A673 (cell line): ENCODE data around the gene NUDT15. TPM values are rescaled to one million over a fixed set of nuclear protein-coding genes. Genes with fewer than 3 reads are reported as not detected.
"Not testable (repeated sequence)": the region's sequence is repeated elsewhere in the genome, so short reads cannot be mapped to it uniquely, and the experiment has no call there.

Experiments used
- BruUV-seq: library from RNA; stranded (reverse); fragments of 400-500 nt; replicated peaks from 2 replicates; lab custom pipeline; 2021; lab: Mats Ljungman, UMichigan
- CTCF ChIA-PET: fragments of 300-600 bp; sonication (Branson Sonifier 250); formaldehyde crosslinking; loops from one replicate; lab custom pipeline; 2022; ENCODE audit warnings: antibody characterized with exemption; lab: Charles Lee
- POLR2A ChIA-PET: fragments of 300-600 bp; sonication (Branson Sonifier 250); formaldehyde crosslinking; loops from one replicate; lab custom pipeline; 2022; ENCODE audit warnings: antibody characterized with exemption; ENCODE audit not compliant: low non-redundant PET; lab: Charles Lee
- DNase-seq: peaks from one replicate; pipeline ENCODE4 v3.0.0-alpha.2; 2015; ENCODE audit warnings: low spot score
- H3K27ac ChIP-seq: fragments of 200-600 bp; sonication (generic); 2 replicates; pipeline ENCODE4 v1.5.1; 2016; ENCODE audit warnings: mixed run types, low read depth, mild to moderate bottlenecking, mixed read lengths, antibody characterized with exemption, low read length; ENCODE audit not compliant: poor library complexity, severe bottlenecking
- H3K27me3 ChIP-seq: fragments of 200-600 bp; sonication (generic); replicated peaks from 2 replicates; pipeline ENCODE4 v1.6.1; 2017; ENCODE audit warnings: mixed run types, low read depth, mild to moderate bottlenecking, mixed read lengths, antibody characterized with exemption, low read length; ENCODE audit not compliant: insufficient read depth, poor library complexity
- H3K36me3 ChIP-seq: fragments of 200-600 bp; sonication (generic); 2 replicates; pipeline ENCODE4 v1.6.1; 2016; ENCODE audit warnings: mixed run types, mild to moderate bottlenecking, mixed read lengths, antibody characterized with exemption, low read length; ENCODE audit not compliant: insufficient read depth, poor library complexity, severe bottlenecking
- H3K4me1 ChIP-seq: fragments of 200-600 bp; sonication (generic); 2 replicates; pipeline ENCODE4 v1.6.1; 2017; ENCODE audit warnings: mixed run types, mild to moderate bottlenecking, mixed read lengths, antibody characterized with exemption, low read length; ENCODE audit not compliant: insufficient read depth, poor library complexity, severe bottlenecking
- H3K4me3 ChIP-seq: fragments of 200-600 bp; sonication (generic); 2 replicates; pipeline ENCODE4 v1.5.1; 2016; ENCODE audit warnings: low read depth, mixed run types, mild to moderate bottlenecking, mixed read lengths, low read length; ENCODE audit not compliant: poor library complexity, severe bottlenecking
- H3K9me3 ChIP-seq: fragments of 200-600 bp; sonication (generic); 2 replicates; pipeline ENCODE4 v1.6.1; 2016; ENCODE audit warnings: mixed run types, low read depth, mild to moderate bottlenecking, mixed read lengths, antibody characterized with exemption, low read length; ENCODE audit not compliant: poor library complexity, severe bottlenecking
- EZH2 ChIP-seq: fragments of 200-600 bp; sonication (generic); IDR thresholded peaks from 2 replicates; pipeline ENCODE4 v1.6.1; 2017; ENCODE audit warnings: borderline replicate concordance, low read depth, mild to moderate bottlenecking, mixed read lengths, antibody characterized with exemption, low read length; ENCODE audit not compliant: poor library complexity, severe bottlenecking
- intact Hi-C: fragments of 100-400 bp; cut with micrococcal nuclease; formaldehyde crosslinking; loops from one replicate; pipeline ENCODE4 v1.10.0; 2022; ENCODE audit not compliant: unreplicated experiment
- total RNA-seq: library from RNA; stranded (reverse); gene quantifications from 2 replicates; pipeline ENCODE4 v1.2.3, GENCODE V29; 2021
- TF ChIP-seq, protein P1 (sequence below): fragments of 300-800, 200-600 bp; sonication (generic); conservative IDR thresholded peaks from 2 replicates; pipeline ENCODE4 v1.5.1; 2017; ENCODE audit warnings: low read depth, mild to moderate bottlenecking, antibody characterized with exemption, low read length, moderate library complexity, mixed read lengths

NUDT15 gene
- total RNA-seq, 1 experiment from 2014 or later: 52.2 TPM

DNA sequence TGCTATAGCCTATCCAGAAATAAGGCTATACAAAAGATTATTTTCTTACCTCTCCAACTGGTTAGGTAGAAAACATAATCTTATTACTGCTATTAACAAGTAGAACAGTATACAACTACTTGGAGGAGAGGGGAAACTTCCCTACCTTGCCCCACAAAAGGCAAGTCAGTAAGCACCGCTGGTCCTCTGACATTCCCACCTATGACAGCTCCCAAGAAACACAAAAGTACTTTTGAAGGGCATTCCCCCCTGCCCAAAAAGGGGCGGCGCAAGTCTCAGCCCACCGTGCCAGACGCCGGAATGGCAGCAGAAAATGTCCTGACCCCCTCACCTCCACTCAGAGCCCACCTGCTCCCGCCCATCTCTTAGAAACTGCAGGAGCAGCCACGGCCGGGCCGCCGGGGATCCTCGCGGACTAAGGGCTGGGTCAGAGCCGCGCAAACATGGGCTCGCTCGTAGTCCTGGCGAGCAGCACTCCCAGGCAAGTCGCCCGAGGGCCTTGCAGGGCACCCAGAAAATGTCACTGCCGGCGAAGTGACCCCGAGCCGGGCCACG lies 36.9 kb upstream of the NUDT15 start:
- Histone ChIP-seq H3K27me3 (no peaks in the 10 kb centered on the region), H3K9me3 (no peaks in the 10 kb centered on the region), H3K36me3 (peaks cover 6% of the 10 kb centered on the region), H3K27ac (peak overlapping the region; percentile 86), H3K4me1 (peaks cover 11% of the 10 kb centered on the region), H3K4me3 (peak overlapping the region; percentile 85)
- no TSS peak for BruUV-seq
- TF ChIP-seq, protein P1, sequence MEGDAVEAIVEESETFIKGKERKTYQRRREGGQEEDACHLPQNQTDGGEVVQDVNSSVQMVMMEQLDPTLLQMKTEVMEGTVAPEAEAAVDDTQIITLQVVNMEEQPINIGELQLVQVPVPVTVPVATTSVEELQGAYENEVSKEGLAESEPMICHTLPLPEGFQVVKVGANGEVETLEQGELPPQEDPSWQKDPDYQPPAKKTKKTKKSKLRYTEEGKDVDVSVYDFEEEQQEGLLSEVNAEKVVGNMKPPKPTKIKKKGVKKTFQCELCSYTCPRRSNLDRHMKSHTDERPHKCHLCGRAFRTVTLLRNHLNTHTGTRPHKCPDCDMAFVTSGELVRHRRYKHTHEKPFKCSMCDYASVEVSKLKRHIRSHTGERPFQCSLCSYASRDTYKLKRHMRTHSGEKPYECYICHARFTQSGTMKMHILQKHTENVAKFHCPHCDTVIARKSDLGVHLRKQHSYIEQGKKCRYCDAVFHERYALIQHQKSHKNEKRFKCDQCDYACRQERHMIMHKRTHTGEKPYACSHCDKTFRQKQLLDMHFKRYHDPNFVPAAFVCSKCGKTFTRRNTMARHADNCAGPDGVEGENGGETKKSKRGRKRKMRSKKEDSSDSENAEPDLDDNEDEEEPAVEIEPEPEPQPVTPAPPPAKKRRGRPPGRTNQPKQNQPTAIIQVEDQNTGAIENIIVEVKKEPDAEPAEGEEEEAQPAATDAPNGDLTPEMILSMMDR: no peak
- TF ChIP-seq EZH2: no peak
- DNase-seq: no peak
- ChIA-PET CTCF (no interaction called here), POLR2A (no interaction called here)
- intact Hi-C loops: no loop called here

DNA sequence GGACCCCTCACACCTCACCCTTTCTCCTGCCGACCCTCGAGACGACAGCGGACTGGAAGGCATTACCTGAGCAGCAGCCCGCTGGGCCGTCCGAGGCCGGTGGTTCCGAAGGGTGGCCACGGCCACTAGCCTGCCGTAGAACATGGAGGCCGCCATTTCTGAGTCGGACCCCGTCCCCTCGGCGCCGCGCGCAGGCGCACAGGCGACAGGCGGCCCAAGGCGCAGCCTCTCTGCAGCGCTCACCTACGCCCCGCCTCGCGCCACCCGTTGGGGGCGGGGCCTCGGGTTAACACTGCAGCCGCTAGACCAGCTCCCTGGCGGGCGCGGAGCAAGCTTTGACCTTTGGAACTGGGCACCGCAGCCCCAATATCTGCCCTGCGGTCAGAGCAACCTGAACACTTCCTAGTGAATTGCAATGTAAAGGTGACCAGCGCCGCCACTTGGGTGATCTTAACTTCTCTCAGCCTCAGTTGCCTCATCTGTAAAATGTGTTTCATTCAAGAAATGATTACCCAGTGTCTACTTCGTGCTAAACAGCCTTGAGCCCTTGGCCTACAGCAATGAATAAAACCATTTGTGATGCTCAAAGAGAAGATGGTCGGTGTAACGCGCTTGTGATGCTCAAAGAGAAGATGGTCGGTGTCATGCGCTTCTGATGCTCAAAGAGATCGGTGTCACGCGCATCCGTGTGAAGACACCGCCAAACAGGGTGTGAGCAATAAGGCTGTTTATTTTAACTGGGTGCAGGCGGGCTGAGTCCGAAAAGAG lies 36.2 kb upstream of the NUDT15 start, which contains the start of gene SUCLA2:
SUCLA2 (minus strand) TSS at position 160 of the 768 bp plus-strand sequence; CDS start at position 156, 4 bp downstream.
- H3K27ac ChIP-seq: peak within 1 kb of the TSS; percentile 86
- CTCF ChIA-PET: no interaction called here
- POLR2A ChIA-PET: no interaction called here
- intact Hi-C loops: no loop called here
- H3K36me3 ChIP-seq: peaks cover 5% of the 10 kb centered on the region
- H3K4me1 ChIP-seq: peaks cover 11% of the 10 kb centered on the region
- TF ChIP-seq EZH2: no peak
- TF ChIP-seq, protein P1: no peak
- H3K4me3 ChIP-seq: peak within 1 kb of the TSS; percentile 85
- H3K27me3 ChIP-seq: no peaks in the 10 kb centered on the region
- no TSS peak for BruUV-seq
- H3K9me3 ChIP-seq: no peaks in the 10 kb centered on the region
- peak; percentile 95 for DNase-seq

DNA sequence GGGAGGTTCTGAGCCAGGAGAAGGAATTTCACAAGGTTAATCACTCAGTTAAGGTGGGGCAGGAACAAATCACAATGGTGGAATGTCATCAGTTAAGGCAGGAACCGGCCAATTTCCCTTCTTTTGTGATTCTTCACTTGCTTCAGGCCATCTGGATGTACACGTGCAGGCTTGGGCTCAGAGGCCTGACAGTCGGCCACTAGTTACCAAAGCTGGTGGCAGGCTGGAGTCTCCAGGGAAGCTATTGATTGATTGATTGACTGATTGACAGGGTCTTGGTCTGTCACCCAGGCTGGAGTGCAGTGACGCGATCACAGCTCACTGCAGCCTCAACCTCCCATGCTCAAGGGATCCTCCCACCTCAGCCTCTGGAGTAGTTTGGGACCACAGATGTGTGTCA lies 35.5 kb upstream of the NUDT15 start:
- H3K9me3 ChIP-seq, POLR2A ChIA-PET, CTCF ChIA-PET, intact Hi-C loops, H3K4me3 ChIP-seq, DNase-seq, H3K36me3 ChIP-seq, H3K27me3 ChIP-seq, BruUV-seq, H3K27ac ChIP-seq: not testable (repeated sequence)
- H3K4me1 ChIP-seq: peaks cover 11% of the 10 kb centered on the region
